DND-41 (cell line): ENCODE measurements around the gene TMIGD2.
A peak's percentile ranks its signal among the peaks of the same experiment; 100 is the strongest.
"Not testable (repeated sequence)": the region's sequence is repeated elsewhere in the genome, so short reads cannot be mapped to it uniquely, and the experiment has no call there.

Experiments used
- ATAC-seq: fragments of 200-7000 bp; cut with Tn5 transposase; 3 replicates; pipeline ENCODE4 v1.9.1; 2021; ENCODE audit warnings: low read depth; ENCODE audit not compliant: insufficient read depth
- DNase-seq: peaks from one replicate; pipeline ENCODE4 v3.0.0-alpha.2; 2020
- H2AFZ ChIP-seq: 2 replicates; pipeline ENCODE4 v1.6.0; 2012; ENCODE audit warnings: low read depth, low read length
- H3K27ac ChIP-seq: 2 replicates; pipeline ENCODE4 v1.5.1; 2012; ENCODE audit warnings: low read length, inconsistent platforms
- H3K27me3 ChIP-seq: fragments of 200-600 bp; sonication (generic); 2 replicates; pipeline ENCODE4 v1.6.0; 2012; ENCODE audit warnings: low read length, mild to moderate bottlenecking, inconsistent platforms; ENCODE audit not compliant: insufficient read depth, poor library complexity
- H3K36me3 ChIP-seq: 2 replicates; pipeline ENCODE4 v1.5.1; 2012; ENCODE audit warnings: low read length, inconsistent platforms; ENCODE audit not compliant: insufficient read depth
- H3K4me1 ChIP-seq: 2 replicates; pipeline ENCODE4 v1.5.1; 2012; ENCODE audit warnings: mild to moderate bottlenecking, low read length; ENCODE audit not compliant: insufficient read depth
- H3K4me2 ChIP-seq: 2 replicates; pipeline ENCODE4 v1.6.0; 2012; ENCODE audit warnings: mild to moderate bottlenecking, moderate library complexity, low read length, inconsistent platforms; ENCODE audit not compliant: insufficient read depth
- H3K4me3 ChIP-seq, 2 experiments: fragments of 200-600 bp in 1 of 2; shearing (Covaris generic) in 1 of 2; 2 replicates each; pipeline ENCODE4 v1.5.1; 2012 to 2016; ENCODE audit warnings: inconsistent platforms in 2 of 2, low read length in 2 of 2, mild to moderate bottlenecking in 2 of 2, low read depth in 1 of 2, moderate library complexity in 1 of 2
- H3K79me2 ChIP-seq: 2 replicates; pipeline ENCODE4 v1.6.0; 2012; ENCODE audit warnings: low read length, inconsistent platforms; ENCODE audit not compliant: insufficient read depth
- H3K9ac ChIP-seq: 2 replicates; pipeline ENCODE4 v1.6.0; 2012; ENCODE audit warnings: low read depth, mild to moderate bottlenecking, inconsistent platforms, low read length, moderate library complexity
- H3K9me3 ChIP-seq: 2 replicates; pipeline ENCODE4 v1.5.1; 2012; ENCODE audit warnings: low read length, moderate library complexity, mild to moderate bottlenecking, inconsistent platforms; ENCODE audit not compliant: insufficient read depth, severe bottlenecking
- H4K20me1 ChIP-seq: 2 replicates; pipeline ENCODE4 v1.6.0; 2012; ENCODE audit warnings: low read length; ENCODE audit not compliant: insufficient read depth
- EZH2 ChIP-seq: IDR thresholded peaks from 3 replicates; pipeline ENCODE4 v1.6.1; 2012; ENCODE audit warnings: borderline replicate concordance, low read depth, mild to moderate bottlenecking, moderate library complexity, low read length, inconsistent platforms; ENCODE audit not compliant: severe bottlenecking
- TF ChIP-seq, protein P1 (sequence below): IDR thresholded peaks from 2 replicates; pipeline ENCODE4 v1.5.1; 2012; ENCODE audit warnings: borderline replicate concordance, low read length, moderate library complexity, mild to moderate bottlenecking; ENCODE audit not compliant: poor library complexity, severe bottlenecking; ENCODE audit errors: extremely low read depth

Gene TMIGD2

DNA sequence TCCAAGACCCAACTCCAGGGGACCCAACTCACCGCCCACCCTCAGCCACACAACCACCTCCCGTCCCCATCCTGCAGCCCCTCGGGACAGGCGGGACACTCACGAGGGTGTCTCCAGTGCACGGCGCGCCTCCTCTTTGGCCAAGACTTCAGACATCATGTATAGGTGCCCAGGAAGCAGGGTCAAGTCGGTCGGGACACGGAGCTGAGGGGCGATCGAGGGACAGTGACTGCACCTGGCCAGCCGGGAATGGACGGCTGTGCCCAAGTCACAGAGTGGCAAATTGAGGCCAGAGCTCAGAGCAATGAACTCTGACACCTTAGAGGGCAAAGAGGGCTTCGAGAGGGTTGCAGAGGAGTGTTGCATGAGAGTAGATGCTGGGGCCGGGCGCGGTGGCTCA is 27.7 kb upstream of the TMIGD2 start:
- H3K9me3 ChIP-seq: no peaks in the 10 kb centered on the region

DNA sequence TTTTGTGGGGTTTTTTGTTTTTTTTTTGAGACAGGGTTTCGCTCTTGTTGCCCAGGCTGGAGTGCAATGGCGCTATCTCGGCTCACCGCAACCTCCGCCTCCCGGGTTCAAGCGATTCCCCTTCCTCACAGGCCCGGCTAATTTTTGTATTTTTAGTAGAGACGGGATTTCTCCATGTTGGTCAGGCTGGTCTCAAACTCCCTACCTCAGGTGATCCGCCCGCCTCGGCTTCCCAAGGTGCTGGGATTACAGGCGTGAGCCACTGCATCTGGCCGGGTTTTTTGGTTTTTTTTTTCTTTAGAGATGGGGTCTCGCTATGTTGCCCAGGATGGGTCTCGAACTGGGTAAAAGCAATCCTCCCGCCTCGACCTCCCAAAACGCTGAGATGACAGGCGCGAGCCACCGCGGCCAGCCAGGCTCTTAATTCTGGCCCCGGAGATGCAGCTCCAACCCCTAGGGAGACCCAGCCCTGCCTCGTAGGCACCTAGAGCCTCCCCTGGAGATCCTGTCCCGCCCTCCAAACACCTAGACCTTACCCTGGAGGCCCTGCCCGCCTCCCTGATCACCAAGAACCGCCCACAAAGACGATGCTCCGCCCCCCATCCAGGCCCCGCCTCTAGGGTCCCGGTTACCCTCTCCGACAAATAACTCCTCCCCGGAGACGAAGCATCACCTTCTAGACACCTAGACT is 26.9 kb upstream of the TMIGD2 start:
- not testable (repeated sequence) for H3K27ac ChIP-seq, H3K79me2 ChIP-seq, H2AFZ ChIP-seq, H3K4me3 ChIP-seq, H3K36me3 ChIP-seq, H3K4me1 ChIP-seq, H3K4me2 ChIP-seq, H4K20me1 ChIP-seq, DNase-seq, ATAC-seq, H3K27me3 ChIP-seq, H3K9me3 ChIP-seq, H3K9ac ChIP-seq

More for the DNA sequence above, 27.7 kb upstream of the TMIGD2 start:
- TF ChIP-seq, protein P1, sequence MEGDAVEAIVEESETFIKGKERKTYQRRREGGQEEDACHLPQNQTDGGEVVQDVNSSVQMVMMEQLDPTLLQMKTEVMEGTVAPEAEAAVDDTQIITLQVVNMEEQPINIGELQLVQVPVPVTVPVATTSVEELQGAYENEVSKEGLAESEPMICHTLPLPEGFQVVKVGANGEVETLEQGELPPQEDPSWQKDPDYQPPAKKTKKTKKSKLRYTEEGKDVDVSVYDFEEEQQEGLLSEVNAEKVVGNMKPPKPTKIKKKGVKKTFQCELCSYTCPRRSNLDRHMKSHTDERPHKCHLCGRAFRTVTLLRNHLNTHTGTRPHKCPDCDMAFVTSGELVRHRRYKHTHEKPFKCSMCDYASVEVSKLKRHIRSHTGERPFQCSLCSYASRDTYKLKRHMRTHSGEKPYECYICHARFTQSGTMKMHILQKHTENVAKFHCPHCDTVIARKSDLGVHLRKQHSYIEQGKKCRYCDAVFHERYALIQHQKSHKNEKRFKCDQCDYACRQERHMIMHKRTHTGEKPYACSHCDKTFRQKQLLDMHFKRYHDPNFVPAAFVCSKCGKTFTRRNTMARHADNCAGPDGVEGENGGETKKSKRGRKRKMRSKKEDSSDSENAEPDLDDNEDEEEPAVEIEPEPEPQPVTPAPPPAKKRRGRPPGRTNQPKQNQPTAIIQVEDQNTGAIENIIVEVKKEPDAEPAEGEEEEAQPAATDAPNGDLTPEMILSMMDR: no peak
- no peak for TF ChIP-seq EZH2
- no peaks in the 10 kb centered on the region for H3K27me3 ChIP-seq
- no peaks in the 10 kb centered on the region for H3K36me3 ChIP-seq
- H3K4me2 ChIP-seq: no peak overlapping the region
- H3K4me1 ChIP-seq: no peaks in the 10 kb centered on the region
- no peak overlapping the region for H2AFZ ChIP-seq
- no peak for DNase-seq
- no peak overlapping the region for H3K27ac ChIP-seq
- no peaks in the 10 kb centered on the region for H4K20me1 ChIP-seq
- H3K9ac ChIP-seq: no peak overlapping the region
- no peaks in the 10 kb centered on the region for H3K79me2 ChIP-seq
- H3K4me3 ChIP-seq: no peak overlapping the region
- no peak for ATAC-seq

DNA sequence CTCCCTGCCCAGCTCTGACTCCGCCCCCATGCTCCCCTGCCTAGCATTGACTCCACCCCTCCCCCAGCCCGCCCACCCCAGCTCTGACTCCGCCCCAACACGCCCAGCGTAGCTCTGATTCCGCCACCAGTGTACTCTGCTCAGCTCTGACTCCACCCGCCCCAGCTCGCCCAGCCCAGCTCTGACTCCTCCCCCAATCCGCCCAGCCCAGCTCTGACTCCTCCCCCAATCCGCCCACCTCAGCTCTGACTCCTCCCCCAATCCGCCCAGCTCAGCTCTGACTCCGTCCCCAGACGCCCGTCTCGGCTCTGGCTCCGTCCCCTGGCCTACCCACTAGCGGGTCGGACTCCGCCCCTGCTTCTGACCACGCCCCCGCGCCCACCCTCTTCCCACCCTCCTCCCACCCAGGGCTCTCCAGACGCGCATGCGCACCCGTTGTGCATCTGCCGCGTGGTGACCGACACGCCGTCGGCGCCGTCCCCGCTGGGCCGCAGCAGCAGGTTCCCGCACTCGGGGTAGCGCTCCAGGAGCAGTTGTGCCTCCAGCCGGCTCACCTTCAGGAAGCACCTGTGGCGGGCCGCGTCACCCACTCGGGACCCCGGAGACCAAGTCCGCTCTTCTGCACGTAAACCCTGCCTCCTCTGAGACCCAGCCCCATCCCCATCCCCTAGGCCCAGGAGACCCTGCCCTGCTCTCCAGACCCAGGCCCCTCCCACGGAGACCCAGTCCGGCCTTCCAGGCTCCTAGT is 26.2 kb upstream of the TMIGD2 start:
- no peaks in the 10 kb centered on the region for H3K9me3 ChIP-seq
- H3K27me3 ChIP-seq: no peaks in the 10 kb centered on the region
- TF ChIP-seq, protein P1: no peak
- TF ChIP-seq EZH2: no peak
- H3K27ac ChIP-seq: no peak overlapping the region
- H3K79me2 ChIP-seq: no peaks in the 10 kb centered on the region
- no peak overlapping the region for H3K4me3 ChIP-seq
- H4K20me1 ChIP-seq: no peaks in the 10 kb centered on the region
- H3K4me1 ChIP-seq: no peaks in the 10 kb centered on the region
- ATAC-seq (peak; percentile 73), DNase-seq (peak; percentile 38)
- no peak overlapping the region for H2AFZ ChIP-seq
- no peak overlapping the region for H3K9ac ChIP-seq
- no peaks in the 10 kb centered on the region for H3K36me3 ChIP-seq
- H3K4me2 ChIP-seq: no peak overlapping the region

DNA sequence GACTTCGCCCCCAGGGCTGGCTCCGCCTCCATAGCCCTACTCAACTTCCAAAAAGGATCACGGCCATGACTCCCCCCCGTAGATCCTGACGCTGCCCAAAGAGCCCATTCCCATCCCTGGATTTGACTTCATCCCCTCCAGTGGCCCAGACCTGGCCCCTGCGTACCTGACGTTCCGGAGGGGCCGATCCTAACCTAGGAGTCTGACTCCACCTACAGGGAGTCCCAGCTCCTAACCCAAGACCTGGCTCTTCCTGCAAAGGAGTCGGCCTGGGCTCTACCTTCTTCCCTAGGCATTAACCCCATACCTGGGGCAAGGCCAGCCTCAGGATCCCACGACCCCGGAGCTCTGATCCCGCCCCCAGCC is 25.7 kb upstream of the TMIGD2 start:
- no peak overlapping the region for H2AFZ ChIP-seq
- TF ChIP-seq EZH2: no peak
- TF ChIP-seq, protein P1: no peak
- no peak overlapping the region for H3K4me3 ChIP-seq
- DNase-seq: no peak
- no peak overlapping the region for H3K9ac ChIP-seq
- H3K9me3 ChIP-seq: no peaks in the 10 kb centered on the region
- no peaks in the 10 kb centered on the region for H4K20me1 ChIP-seq
- no peak for ATAC-seq
- no peak overlapping the region for H3K27ac ChIP-seq
- H3K4me2 ChIP-seq: no peak overlapping the region
- no peaks in the 10 kb centered on the region for H3K27me3 ChIP-seq
- no peaks in the 10 kb centered on the region for H3K79me2 ChIP-seq
- no peaks in the 10 kb centered on the region for H3K4me1 ChIP-seq
- H3K36me3 ChIP-seq: no peaks in the 10 kb centered on the region
